SIG-M5 treated with dmso at 0.1 percent for 504 hours (cell line): ENCODE data around the gene PSMC6.

Experiments used
- DNase-seq: peaks from one replicate; lab custom pipeline; 2025; ENCODE audit not compliant: unreplicated experiment; lab: John Stamatoyannopoulos, UW

PSMC6 gene

DNA sequence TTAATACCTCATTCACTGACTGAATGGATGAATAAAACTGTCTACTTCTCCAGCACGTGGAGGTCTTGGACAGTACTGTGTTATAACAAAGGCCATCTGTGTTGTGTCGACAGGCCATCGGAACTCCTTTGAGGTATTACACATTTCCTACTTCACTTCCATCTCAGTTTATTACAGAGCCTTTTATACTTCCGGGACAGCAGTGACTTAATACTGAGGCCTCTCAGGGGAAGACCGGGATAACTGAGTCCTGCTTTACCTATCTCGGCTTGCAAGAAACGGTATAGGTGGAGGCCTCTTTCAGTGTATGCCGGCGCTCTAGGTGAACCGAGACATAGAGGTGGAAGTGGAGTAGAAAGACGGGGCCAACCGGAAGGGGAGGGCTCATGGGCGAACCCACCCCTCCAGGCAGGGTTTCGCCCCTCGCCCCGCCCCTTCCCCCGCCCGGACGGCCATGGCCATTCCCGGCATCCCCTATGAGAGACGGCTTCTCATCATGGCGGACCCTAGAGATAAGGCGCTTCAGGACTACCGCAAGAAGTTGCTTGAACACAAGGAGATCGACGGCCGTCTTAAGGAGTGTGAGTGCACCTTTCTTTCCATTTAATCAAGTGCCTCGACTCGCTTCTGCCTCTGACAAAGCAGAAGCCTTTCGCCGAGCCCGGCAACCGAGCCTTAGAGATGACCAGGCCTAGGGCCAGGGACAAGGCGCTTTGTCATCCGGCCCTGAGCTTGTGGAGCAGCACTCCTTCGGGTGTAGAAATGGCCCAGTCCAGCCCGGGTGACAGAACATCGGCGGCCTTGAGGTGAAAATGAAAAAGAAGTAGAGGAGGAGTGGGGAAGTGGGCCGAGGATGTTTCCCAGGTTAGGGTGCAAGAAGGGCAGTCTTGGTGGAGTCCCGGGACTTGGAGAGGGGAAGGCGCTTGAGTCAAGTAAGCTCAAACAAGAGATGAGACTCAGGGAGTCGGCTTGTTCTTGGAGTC lies at the start of gene PSMC6:
PSMC6 (plus strand) TSS at position 477 of the 983 bp plus-strand sequence; CDS start at position 497, 20 bp downstream.
- peak; percentile 91 for DNase-seq

DNA sequence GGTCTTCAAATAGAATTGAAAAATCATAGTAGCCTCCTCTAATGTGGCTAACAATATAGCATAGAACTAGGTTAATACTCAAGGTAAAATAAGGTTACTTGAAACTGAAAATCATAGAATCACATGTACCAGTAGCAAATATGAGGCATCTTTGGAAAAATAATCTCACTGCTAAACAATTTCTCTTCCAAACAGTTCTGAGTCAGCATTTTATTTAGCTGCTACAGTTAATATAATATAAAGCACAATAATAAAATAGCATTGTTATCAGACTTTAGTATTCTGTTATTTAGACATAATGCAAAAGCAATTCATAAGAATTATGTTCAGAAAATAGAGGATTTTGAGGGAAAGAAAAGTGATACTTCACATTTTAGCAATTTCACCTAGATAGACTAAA lies 46.7 kb upstream of the PSMC6 start:
- DNase-seq: no peak

DNA sequence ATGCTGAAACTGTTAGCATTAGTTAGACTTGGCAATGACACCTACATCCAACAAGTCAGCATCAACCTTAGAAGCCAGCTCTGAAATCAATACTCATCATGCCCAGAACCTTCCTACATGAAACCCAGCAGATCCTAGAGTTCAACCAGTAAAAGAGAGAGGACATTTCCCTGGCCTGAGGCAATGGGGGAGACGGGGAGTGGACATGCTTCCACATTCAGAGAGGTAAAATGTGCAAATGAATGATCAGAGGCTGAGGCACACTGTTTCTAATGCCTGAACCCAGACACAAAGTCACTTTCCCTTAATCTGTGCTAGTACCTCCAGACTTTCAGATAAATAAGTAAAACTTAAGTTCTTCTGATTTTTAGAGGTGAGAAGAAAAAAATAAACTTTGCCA lies 46.2 kb upstream of the PSMC6 start:
- no peak for DNase-seq

DNA sequence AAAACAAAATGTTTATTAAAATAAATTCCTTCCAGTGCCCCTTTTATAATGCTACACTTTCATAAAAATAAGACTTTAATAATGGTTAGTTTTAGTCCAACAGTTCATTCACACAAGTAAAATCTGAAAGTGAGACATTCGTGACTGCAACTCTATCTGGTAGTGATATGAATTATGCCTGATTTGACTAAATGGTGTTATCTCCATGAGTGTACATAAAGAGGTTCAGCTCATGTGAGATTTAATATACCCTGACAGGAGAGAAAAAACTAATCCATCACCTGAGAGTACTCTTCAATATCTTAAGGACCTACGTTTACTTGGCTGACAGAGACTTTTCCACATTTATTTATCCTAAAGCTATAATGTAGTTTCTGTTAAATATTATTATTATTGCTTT lies 45.7 kb upstream of the PSMC6 start:
- no peak for DNase-seq

- no peak for DNase-seq
These were observed 43.1 kb upstream of the PSMC6 start for GRCh38 chr14:52663850-52664249.

GRCh38 chr14:52678591-52678990 lies 28.4 kb upstream of the PSMC6 start:
- no peak for DNase-seq

- DNase-seq: no peak
These were observed 22.9 kb upstream of the PSMC6 start for GRCh38 chr14:52683985-52684520.

DNA sequence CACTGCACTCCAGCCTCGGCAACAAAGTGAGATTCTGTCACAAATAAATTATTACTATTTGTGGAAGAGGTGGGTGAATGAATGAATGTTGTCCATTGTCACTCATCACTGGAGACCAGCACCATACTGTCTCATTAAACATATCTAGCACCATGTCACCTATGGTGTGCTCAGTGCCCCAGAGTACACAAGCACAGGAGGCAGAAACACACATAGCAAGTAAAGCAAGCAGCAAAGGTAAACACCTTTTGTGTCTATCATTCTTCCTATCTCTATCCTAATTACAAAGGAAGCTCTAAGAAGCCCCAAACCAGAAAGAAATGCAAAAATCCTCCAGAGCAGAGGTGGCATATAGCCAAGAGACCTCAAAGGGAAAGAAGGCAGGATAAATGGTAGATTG lies 20.8 kb upstream of the PSMC6 start:
- DNase-seq: no peak

GRCh38 chr14:52690983-52691760 lies 15.8 kb upstream of the PSMC6 start:
- no peak for DNase-seq

- DNase-seq: peak; percentile 45
These were observed 14.6 kb upstream of the PSMC6 start for GRCh38 chr14:52692248-52692962.

DNA sequence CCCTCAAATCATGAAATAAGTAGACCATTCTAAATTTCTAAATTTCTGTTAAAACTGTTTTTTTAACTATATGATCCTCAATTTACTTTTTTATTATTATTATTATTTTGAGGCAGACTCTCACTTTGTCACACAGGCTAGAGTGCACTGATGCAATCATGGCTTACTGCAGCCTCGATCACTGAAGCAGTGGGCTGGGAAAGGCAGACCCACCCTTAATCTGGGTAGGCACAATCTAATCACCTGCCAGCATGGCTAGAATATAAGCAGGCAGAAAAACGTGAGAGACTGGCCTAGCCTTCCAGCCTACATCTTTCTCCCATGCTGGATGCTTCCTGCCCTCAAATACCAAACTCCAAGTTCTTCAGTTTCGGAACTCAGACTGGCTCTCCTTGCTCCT lies 14.0 kb upstream of the PSMC6 start:
- DNase-seq: no peak

DNA sequence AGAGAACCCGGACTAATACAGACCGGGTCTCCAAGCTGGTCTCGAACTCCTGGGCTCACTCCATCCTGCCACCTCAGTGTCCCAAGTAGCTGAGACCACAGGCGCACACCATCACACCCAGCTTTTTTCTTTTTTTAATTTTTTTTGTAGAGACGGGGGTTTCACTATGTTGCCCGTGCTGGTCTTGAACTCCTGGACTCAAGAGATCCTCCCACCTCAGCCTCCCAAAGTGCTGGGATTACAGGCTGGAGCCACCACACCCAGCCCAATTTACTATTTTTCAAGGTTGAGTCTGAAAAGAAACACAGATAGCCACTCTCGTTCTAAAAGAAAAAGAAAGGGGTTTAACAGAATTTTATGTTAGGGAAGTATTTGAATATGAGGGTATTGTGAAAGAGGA lies 13.5 kb upstream of the PSMC6 start:
- DNase-seq: no peak

DNA sequence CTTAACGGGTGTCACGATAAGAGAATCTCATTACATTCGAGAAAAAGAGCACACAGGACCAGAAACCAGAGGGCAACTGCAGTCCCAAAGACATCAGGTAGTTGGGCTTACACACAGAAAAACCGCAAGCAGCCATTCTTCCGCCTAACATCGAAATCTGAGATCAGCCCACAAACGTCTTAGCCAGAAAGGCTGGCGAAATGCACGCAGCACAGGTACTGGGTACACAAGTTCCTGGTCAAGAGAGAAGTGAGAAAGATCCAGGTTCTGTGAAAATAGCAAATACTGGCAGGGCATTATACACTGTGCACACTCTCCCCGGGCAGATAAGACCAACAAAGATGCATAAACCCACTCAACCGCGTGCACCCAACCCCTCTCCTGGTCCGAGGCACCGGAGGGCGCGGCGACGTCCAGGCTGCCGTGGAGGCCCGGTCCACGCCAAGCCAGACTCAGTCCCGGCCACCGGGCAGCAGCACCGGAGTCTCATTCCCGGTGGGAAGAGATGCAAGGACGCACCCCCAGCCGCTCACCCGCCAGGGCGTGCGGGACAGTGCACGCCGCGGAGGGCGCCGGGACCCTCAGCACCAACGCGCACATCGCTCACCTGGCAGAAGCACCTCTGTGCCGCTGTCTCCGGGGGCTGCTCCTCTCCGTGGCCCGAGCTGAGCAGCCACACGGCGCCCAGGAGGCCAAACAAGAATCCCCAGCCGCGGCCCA lies 12.1 kb upstream of the PSMC6 start:
- peak; percentile 48 for DNase-seq

GRCh38 chr14:52695481-52696091 lies 11.4 kb upstream of the PSMC6 start, which contains the start of gene ERO1A:
Gene ERO1A (minus strand): TSS chr14:52695558. CDS start chr14:52695481, 77 bp downstream.
- peak; percentile 63 for DNase-seq

DNA sequence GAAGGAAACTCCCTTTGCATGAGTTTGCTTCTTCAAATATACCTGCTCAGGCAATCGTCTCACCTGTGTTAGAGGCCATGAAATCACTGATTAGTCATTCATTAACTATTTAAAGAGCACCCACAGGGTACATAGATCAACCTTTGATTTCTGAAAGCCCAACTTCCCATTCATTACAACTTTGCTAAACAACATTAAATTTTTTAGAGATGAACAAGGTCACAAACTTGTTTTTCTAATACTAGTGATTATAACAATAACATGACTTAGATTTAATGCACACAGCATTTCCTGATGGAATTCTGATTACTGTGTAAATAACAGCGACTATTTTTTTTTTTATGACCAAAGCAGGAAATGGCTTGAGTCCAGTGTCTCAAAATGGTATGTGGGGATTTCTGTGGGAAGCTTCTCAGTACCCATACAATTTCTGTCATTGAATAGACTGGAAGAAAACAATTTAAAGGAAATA lies 6.3 kb upstream of the PSMC6 start:
- DNase-seq: peak; percentile 20

GRCh38 chr14:52701223-52701622 lies 5.8 kb upstream of the PSMC6 start:
- DNase-seq: no peak

DNA sequence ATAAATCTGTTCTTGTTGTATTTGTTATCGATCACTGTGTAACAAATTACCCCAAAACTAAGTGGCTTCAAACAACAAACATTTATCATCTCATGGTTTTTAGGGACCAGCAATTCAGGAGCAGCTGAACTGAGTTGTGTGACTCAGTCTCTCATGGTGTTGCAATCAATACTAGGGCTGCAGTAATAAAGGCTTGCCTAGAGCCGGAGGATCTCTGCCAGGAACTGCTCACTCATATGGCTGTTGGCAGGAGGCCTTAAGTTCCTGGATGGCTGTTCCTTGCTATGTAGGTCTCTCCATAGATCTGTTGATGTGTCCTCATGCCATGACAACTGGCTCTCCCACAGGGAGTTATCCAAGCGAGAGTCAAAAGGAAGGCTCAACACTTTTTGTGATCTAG lies 3.8 kb upstream of the PSMC6 start:
- DNase-seq: peak; percentile 81

- no peak for DNase-seq
These were observed 3.3 kb upstream of the PSMC6 start for GRCh38 chr14:52703664-52704063.

GRCh38 chr14:52706286-52706685 lies 714 bp upstream of the PSMC6 start:
- peak; percentile 55 for DNase-seq

DNA sequence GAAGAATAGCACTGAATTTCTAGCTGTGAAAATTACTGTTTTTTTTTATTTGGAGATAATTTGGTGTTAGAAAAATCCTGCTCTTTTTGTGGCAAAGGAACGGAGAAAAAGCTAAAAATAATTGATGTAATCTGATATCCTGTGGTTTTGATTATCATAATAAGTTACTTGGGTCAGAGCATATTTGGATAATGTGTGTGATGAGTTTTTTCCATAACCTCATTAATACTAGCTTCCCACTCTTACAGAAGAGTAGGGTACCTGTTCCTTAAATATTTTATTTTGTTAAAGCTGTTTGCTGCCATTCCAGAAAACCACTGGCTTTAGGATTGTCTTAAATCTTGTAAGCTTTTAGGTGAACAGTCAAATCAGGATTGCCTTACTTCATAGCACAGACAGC lies 4.7 kb downstream of the PSMC6 start:
- no peak for DNase-seq
